SK-N-MC (cell line): ENCODE results near the gene NOC4L.

Source experiments
- EZH2 ChIP-seq: fragments of 200-600 bp; sonication (generic); IDR thresholded peaks from one replicate; pipeline ENCODE4 v1.6.1; 2017; ENCODE audit warnings: antibody characterized with exemption
- POLR2AphosphoS5 ChIP-seq: IDR thresholded peaks from 2 replicates; pipeline ENCODE4 v1.6.1; 2012; ENCODE audit warnings: mild to moderate bottlenecking, low read depth, low read length, borderline replicate concordance

- TF ChIP-seq POLR2AphosphoS5: no peak
- no peak for TF ChIP-seq EZH2
These were observed 8.2 kb downstream of the NOC4L start for GRCh38 chr12:132152411-132152821.
